BJ (cell line): ENCODE results near the gene CLASP1. TPM values are rescaled to one million over a fixed set of nuclear protein-coding genes. Genes with fewer than 3 reads are reported as not detected.

ENCODE experiments used
- CTCF ChIA-PET: fragments of 350-600 bp; formaldehyde crosslinking; extraction: SDS; loops from one replicate; lab custom pipeline; 2021; ENCODE audit warnings: antibody characterized with exemption, inconsistent platforms; lab: Yijun Ruan, JAX
- POLR2A ChIA-PET: fragments of 300-600 bp; sonication (Branson Sonifier 250); formaldehyde crosslinking; extraction: SDS; loops from one replicate; lab custom pipeline; 2021; ENCODE audit warnings: antibody characterized with exemption; lab: Charles Lee
- DNase-seq: peaks from one replicate; pipeline ENCODE4 v3.0.0-alpha.2; 2011; ENCODE audit warnings: low read depth
- H3K27me3 ChIP-seq: 2 replicates; pipeline ENCODE4 v1.6.0; 2011; ENCODE audit warnings: low read length; ENCODE audit not compliant: control insufficient read depth, insufficient read depth
- H3K36me3 ChIP-seq: 2 replicates; pipeline ENCODE4 v1.5.1; 2011; ENCODE audit warnings: low read length; ENCODE audit not compliant: control insufficient read depth, insufficient read depth
- H3K4me3 ChIP-seq: 2 replicates; pipeline ENCODE4 v1.5.1; 2011; ENCODE audit warnings: low read depth, mild to moderate bottlenecking, control low read depth, low read length
- polyA plus RNA-seq: library from polyadenylated mRNA; depleted of rRNA; stranded (reverse); fragments of >200 nt; gene quantifications from 2 replicates; pipeline ENCODE4 v1.2.3, GENCODE V29; 2011
- TF ChIP-seq, protein P1 (sequence below): IDR thresholded peaks from 2 replicates; pipeline ENCODE4 v1.5.1; 2011; ENCODE audit warnings: low read depth, mild to moderate bottlenecking, control low read depth, inconsistent platforms, low read length, moderate library complexity; ENCODE audit not compliant: insufficient read depth

The CLASP1 gene
- polyA plus RNA-seq, 1 experiment = 7.1 TPM

DNA sequence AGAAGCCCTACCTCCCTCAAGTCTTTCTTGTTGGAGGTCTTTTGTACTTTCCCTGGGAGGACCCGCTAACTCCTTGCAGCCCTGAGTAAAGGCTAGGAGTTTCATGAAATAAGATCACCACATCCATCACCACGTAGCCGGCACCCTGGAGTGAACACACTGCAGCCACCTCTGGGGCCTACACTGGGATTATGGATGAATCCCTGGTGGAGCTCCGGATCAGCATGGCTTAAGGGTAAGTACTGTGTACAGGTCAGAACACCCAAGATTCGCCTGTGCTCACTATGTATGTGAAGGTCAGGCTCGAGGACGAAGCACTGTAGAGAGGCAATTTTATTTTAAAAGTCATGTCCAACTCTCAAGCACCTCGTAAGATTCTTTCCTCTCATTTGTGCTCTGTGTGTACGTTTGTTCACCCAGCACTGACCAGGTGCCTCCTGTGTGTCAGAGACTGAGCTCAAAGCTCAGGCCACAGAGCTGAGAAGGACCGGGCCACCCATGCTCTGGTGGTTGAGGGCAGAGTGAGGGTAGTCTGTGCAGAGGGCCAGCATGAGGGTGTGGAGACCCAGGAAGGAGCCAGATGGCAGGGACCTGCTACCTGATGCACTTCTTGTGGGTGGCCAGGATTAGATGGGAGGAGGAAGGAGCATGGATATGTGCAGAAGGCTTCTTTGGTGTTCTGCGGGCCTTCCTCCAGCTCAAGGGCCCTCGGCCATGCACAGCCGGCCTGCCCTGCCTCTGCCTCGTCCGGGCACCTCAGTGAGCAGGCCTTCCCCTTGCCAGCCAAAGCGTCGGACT lies 297.5 kb downstream of the CLASP1 start:
- Histone ChIP-seq H3K36me3 (peaks cover 34% of the 10 kb centered on the region), H3K27me3 (no peaks in the 10 kb centered on the region), H3K4me3 (no peak overlapping the region)
- TF ChIP-seq, protein P1, sequence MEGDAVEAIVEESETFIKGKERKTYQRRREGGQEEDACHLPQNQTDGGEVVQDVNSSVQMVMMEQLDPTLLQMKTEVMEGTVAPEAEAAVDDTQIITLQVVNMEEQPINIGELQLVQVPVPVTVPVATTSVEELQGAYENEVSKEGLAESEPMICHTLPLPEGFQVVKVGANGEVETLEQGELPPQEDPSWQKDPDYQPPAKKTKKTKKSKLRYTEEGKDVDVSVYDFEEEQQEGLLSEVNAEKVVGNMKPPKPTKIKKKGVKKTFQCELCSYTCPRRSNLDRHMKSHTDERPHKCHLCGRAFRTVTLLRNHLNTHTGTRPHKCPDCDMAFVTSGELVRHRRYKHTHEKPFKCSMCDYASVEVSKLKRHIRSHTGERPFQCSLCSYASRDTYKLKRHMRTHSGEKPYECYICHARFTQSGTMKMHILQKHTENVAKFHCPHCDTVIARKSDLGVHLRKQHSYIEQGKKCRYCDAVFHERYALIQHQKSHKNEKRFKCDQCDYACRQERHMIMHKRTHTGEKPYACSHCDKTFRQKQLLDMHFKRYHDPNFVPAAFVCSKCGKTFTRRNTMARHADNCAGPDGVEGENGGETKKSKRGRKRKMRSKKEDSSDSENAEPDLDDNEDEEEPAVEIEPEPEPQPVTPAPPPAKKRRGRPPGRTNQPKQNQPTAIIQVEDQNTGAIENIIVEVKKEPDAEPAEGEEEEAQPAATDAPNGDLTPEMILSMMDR = no peak
- ChIA-PET POLR2A (no interaction called here), CTCF (no interaction called here)
- DNase-seq = no peak

DNA sequence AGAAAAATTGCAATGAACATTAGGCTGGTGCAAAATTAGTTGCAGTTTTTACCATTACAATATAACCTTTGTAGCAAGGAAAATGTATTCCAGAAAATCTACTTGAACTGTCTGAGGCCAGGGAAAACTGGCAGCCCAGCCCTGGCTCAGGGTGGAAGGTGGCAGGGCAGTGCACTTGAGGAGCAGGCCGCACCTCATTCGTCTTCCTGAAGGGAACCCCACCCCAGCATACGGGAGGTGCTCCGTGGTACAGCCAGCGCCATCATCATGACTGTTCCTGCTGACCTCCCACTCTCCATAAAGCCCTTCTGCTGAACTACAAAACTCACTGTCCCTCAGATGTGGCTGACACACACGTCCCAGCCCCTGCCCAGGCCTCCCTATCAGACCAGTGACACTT lies 298.4 kb downstream of the CLASP1 start:
- DNase-seq = no peak
- TF ChIP-seq, protein P1 = no peak
- ChIA-PET POLR2A (no interaction called here), CTCF (no interaction called here)
- Histone ChIP-seq H3K4me3 (no peak overlapping the region), H3K27me3 (no peaks in the 10 kb centered on the region), H3K36me3 (peaks cover 37% of the 10 kb centered on the region)

DNA sequence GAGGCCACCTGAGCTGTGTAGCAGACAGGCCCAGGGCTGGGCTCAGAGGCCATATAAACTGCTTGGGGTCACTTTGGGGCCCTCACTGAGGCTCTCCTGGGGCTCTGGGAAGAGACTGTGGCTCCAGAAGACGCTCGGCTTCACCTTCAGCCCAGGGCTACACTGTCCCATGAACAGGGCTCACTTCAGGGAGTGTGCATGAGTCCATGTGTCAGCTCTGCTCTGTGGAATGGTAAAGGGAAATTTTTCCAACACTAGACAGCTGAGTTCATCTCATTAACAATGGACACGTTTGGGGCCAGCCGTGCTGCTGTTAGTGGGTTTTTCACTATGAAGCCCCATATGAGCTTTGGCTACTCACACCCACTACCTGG lies 298.9 kb downstream of the CLASP1 start:
- H3K36me3 ChIP-seq = peaks cover 41% of the 10 kb centered on the region
- ChIA-PET CTCF (no interaction called here), POLR2A (no interaction called here)
- no peak for DNase-seq
- H3K4me3 ChIP-seq = no peak overlapping the region
- TF ChIP-seq, protein P1 = no peak
- H3K27me3 ChIP-seq = no peaks in the 10 kb centered on the region

DNA sequence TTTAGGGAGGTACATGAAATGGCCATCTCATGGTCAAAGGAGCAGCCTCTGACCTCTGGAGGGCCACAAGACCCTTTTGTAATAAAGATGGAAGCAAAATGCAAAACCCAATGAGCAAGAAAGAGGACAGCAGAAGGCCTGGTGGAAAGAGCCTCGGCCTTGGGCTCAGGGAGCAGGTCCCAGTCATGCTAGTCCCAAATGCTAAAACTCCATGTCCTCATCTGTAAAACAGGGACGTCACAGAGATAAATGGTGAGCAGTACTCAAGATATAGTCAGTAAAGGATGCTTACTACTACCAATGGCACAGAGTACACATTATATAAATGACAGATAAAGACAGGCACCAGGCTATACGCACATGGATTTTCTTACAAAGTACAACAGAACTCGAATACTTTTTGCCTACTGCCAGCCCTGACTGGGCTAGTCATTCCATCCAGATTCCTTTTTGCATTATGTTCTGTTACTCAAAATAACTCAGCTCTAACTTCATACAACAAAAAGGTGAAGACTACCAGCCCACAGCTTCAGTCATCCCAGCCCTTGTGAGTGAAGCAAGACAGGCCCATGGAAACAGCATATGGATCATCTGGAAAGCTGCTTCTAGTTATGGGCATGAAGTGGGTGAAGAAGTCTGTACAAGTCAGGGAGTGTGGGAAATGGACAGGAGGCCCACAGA lies 299.4 kb downstream of the CLASP1 start:
- Histone ChIP-seq H3K36me3 (peaks cover 41% of the 10 kb centered on the region), H3K4me3 (no peak overlapping the region), H3K27me3 (no peaks in the 10 kb centered on the region)
- DNase-seq = no peak
- TF ChIP-seq, protein P1 = no peak
- POLR2A ChIA-PET = no interaction called here
- CTCF ChIA-PET = no interaction called here

GRCh38 chr2:121348128-121348740 lies 301.0 kb downstream of the CLASP1 start:
- Histone ChIP-seq H3K27me3 (no peaks in the 10 kb centered on the region), H3K36me3 (peaks cover 38% of the 10 kb centered on the region)
- no peak for DNase-seq

More at GRCh38 chr2:121348128-121348740, 301.0 kb downstream of the CLASP1 start:
- CTCF ChIA-PET = interaction anchor here (5.0 kb wide), 1 partner anchor 7 kb away, joined by 36 read pairs; no protein-coding TSS in a partner anchor
- TF ChIP-seq, protein P1 = no peak
- POLR2A ChIA-PET = no interaction called here
- no peak overlapping the region for H3K4me3 ChIP-seq
